DND-41 (cell line): ENCODE data around the gene USP34.

ENCODE experiments used
- ATAC-seq: fragments of 200-7000 bp; cut with Tn5 transposase; 3 replicates; pipeline ENCODE4 v1.9.1; 2021; ENCODE audit warnings: low read depth; ENCODE audit not compliant: insufficient read depth
- DNase-seq: peaks from one replicate; pipeline ENCODE4 v3.0.0-alpha.2; 2020
- H2AFZ ChIP-seq: 2 replicates; pipeline ENCODE4 v1.6.0; 2012; ENCODE audit warnings: low read depth, low read length
- H3K27ac ChIP-seq: 2 replicates; pipeline ENCODE4 v1.5.1; 2012; ENCODE audit warnings: low read length, inconsistent platforms
- H3K27me3 ChIP-seq: fragments of 200-600 bp; sonication (generic); 2 replicates; pipeline ENCODE4 v1.6.0; 2012; ENCODE audit warnings: low read length, mild to moderate bottlenecking, inconsistent platforms; ENCODE audit not compliant: insufficient read depth, poor library complexity
- H3K36me3 ChIP-seq: 2 replicates; pipeline ENCODE4 v1.5.1; 2012; ENCODE audit warnings: low read length, inconsistent platforms; ENCODE audit not compliant: insufficient read depth
- H3K4me1 ChIP-seq: 2 replicates; pipeline ENCODE4 v1.5.1; 2012; ENCODE audit warnings: mild to moderate bottlenecking, low read length; ENCODE audit not compliant: insufficient read depth
- H3K4me2 ChIP-seq: 2 replicates; pipeline ENCODE4 v1.6.0; 2012; ENCODE audit warnings: mild to moderate bottlenecking, moderate library complexity, low read length, inconsistent platforms; ENCODE audit not compliant: insufficient read depth
- H3K4me3 ChIP-seq, 2 experiments: fragments of 200-600 bp in 1 of 2; shearing (Covaris generic) in 1 of 2; 2 replicates each; pipeline ENCODE4 v1.5.1; 2012 to 2016; ENCODE audit warnings: inconsistent platforms in 2 of 2, low read length in 2 of 2, mild to moderate bottlenecking in 2 of 2, low read depth in 1 of 2, moderate library complexity in 1 of 2
- H3K79me2 ChIP-seq: 2 replicates; pipeline ENCODE4 v1.6.0; 2012; ENCODE audit warnings: low read length, inconsistent platforms; ENCODE audit not compliant: insufficient read depth
- H3K9ac ChIP-seq: 2 replicates; pipeline ENCODE4 v1.6.0; 2012; ENCODE audit warnings: low read depth, mild to moderate bottlenecking, inconsistent platforms, low read length, moderate library complexity
- H3K9me3 ChIP-seq: 2 replicates; pipeline ENCODE4 v1.5.1; 2012; ENCODE audit warnings: low read length, moderate library complexity, mild to moderate bottlenecking, inconsistent platforms; ENCODE audit not compliant: insufficient read depth, severe bottlenecking
- H4K20me1 ChIP-seq: 2 replicates; pipeline ENCODE4 v1.6.0; 2012; ENCODE audit warnings: low read length; ENCODE audit not compliant: insufficient read depth
- CTCF ChIP-seq: IDR thresholded peaks from 2 replicates; pipeline ENCODE4 v1.5.1; 2012; ENCODE audit warnings: borderline replicate concordance, low read length, moderate library complexity, mild to moderate bottlenecking; ENCODE audit not compliant: poor library complexity, severe bottlenecking; ENCODE audit errors: extremely low read depth
- EZH2 ChIP-seq: IDR thresholded peaks from 3 replicates; pipeline ENCODE4 v1.6.1; 2012; ENCODE audit warnings: borderline replicate concordance, low read depth, mild to moderate bottlenecking, moderate library complexity, low read length, inconsistent platforms; ENCODE audit not compliant: severe bottlenecking

The USP34 gene

GRCh38 chr2:61470965-61471904, at the start of gene USP34:
USP34 (minus strand) TSS chr2:61471087; CDS start chr2:61470692, 395 bp downstream.
- DNase-seq = peak; percentile 94
- Histone ChIP-seq H3K27me3 (no peaks in the 10 kb centered on the region), H3K36me3 (peaks cover 17% of the 10 kb centered on the region; the same call in 1 of the 2 replicates), H3K9me3 (no peaks in the 10 kb centered on the region), H3K4me2 (peak within 1 kb of the TSS; percentile 85), H3K9ac (peak within 1 kb of the TSS; percentile 92), H4K20me1 (peaks cover 16% of the 10 kb centered on the region; the same call in 1 of the 2 replicates), H3K79me2 (peaks cover 58% of the 10 kb centered on the region), H3K4me1 (peaks cover 34% of the 10 kb centered on the region), H3K4me3 (peak within 1 kb of the TSS; percentile 80 to 94), H2AFZ (peak within 1 kb of the TSS; percentile 97), H3K27ac (peak within 1 kb of the TSS; percentile 97)
- peak; percentile 84 for ATAC-seq
- TF ChIP-seq CTCF (no peak), EZH2 (no peak)

- no peak for ATAC-seq
- Histone ChIP-seq H3K27me3 (no peaks in the 10 kb centered on the region), H3K9me3 (no peaks in the 10 kb centered on the region), H3K9ac (no peak overlapping the region), H4K20me1 (peaks cover 81% of the 10 kb centered on the region), H3K4me2 (no peak overlapping the region), H2AFZ (no peak overlapping the region), H3K4me1 (no peaks in the 10 kb centered on the region), H3K4me3 (no peak overlapping the region), H3K27ac (no peak overlapping the region), H3K79me2 (peaks cover 99% of the 10 kb centered on the region), H3K36me3 (peaks cover 99% of the 10 kb centered on the region)
- TF ChIP-seq CTCF (no peak), EZH2 (no peak)
- DNase-seq = no peak
These were observed 49.4 kb upstream of the USP34 start for GRCh38 chr2:61520261-61520660.

DNA sequence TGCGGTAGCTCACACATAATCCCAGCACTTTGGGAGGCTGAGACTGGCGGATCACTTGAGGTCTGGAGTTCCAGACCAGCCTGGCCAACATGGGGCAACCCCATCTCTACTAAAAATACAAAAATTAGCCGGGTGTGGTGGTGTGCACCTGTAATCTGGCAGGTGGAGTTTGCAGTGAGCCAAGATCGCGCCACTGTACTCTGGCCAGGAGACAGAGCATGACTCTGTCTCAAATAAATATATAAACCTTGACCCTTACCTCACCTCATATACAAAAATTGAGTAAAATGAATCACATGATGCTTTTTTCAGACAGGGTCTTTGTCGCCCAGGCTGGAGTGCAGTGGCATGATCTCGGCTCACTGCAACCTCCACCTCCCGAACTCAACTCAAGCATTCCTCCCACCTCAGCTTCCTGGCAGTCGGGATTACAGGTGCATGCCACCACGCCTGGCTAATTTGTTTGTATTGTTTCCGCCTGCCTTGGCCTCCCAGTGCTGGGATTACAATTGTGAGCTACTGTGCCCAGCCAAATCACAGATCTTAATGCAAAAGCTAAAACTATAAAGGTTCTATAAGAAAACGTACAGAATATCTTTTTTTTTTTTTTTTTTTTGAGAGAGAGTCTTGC, 42.0 kb upstream of the USP34 start:
- Histone ChIP-seq H3K36me3 (peaks cover 96% of the 10 kb centered on the region), H3K27ac (no peak overlapping the region), H3K79me2 (peaks cover 100% of the 10 kb centered on the region), H3K9me3 (no peaks in the 10 kb centered on the region), H4K20me1 (peaks cover 82% of the 10 kb centered on the region), H3K4me2 (no peak overlapping the region), H3K4me3 (no peak overlapping the region), H3K27me3 (no peaks in the 10 kb centered on the region), H2AFZ (no peak overlapping the region), H3K9ac (no peak overlapping the region), H3K4me1 (no peaks in the 10 kb centered on the region)
- DNase-seq (no peak), ATAC-seq (no peak)
- TF ChIP-seq EZH2 (no peak), CTCF (no peak)
